AG04450 (cell line): ENCODE data around the gene PEX19. TPM values are rescaled to one million over a fixed set of nuclear protein-coding genes. Genes with fewer than 3 reads are reported as not detected.

ENCODE experiments used
- CTCF ChIA-PET: fragments of 300-600, 350-600 bp; formaldehyde crosslinking; extraction: SDS; loops from one replicate; lab custom pipeline; 2022; ENCODE audit warnings: antibody characterized with exemption, inconsistent platforms; lab: Charles Lee
- POLR2A ChIA-PET: fragments of 350-600 bp; formaldehyde crosslinking; extraction: SDS; loops from one replicate; lab custom pipeline; 2021; ENCODE audit warnings: antibody characterized with exemption, inconsistent platforms; lab: Yijun Ruan, JAX
- DNase-seq: peaks from one replicate; pipeline ENCODE4 v3.0.0-alpha.2; 2011; ENCODE audit warnings: low read depth, low spot score
- H3K27ac ChIP-seq: one replicate; pipeline ENCODE4 v1.5.1; 2012; ENCODE audit warnings: low read depth, low read length, control low read depth
- H3K27me3 ChIP-seq: one replicate; pipeline ENCODE4 v1.6.0; 2012; ENCODE audit warnings: low read length; ENCODE audit not compliant: control insufficient read depth, insufficient read depth
- H3K4me3 ChIP-seq: 2 replicates; pipeline ENCODE4 v1.5.1; 2011; ENCODE audit warnings: mild to moderate bottlenecking, low read depth, low read length, control low read depth
- H3K9me3 ChIP-seq: 2 replicates; pipeline ENCODE4 v1.5.1; 2012; ENCODE audit warnings: low read length; ENCODE audit not compliant: control insufficient read depth, insufficient read depth
- polyA plus RNA-seq: library from polyadenylated mRNA; depleted of rRNA; stranded (reverse); fragments of >200 nt; gene quantifications from 2 replicates; pipeline ENCODE4 v1.2.3, GENCODE V29; 2011; rRNA removed
- small RNA-seq: library from RNA; depleted of rRNA; stranded (forward); fragments of <200 nt; gene quantifications from one replicate; pipeline ENCODE3, GENCODE V24; 2012; ENCODE audit warnings: low read depth; ENCODE audit not compliant: insufficient read length
- TF ChIP-seq, protein P1 (sequence below): IDR thresholded peaks from 2 replicates; pipeline ENCODE4 v1.5.1; 2011; ENCODE audit warnings: low read depth, low read length, control low read depth, inconsistent platforms

PEX19 gene
- polyA plus RNA-seq, 1 experiment: 87.5 TPM

DNA sequence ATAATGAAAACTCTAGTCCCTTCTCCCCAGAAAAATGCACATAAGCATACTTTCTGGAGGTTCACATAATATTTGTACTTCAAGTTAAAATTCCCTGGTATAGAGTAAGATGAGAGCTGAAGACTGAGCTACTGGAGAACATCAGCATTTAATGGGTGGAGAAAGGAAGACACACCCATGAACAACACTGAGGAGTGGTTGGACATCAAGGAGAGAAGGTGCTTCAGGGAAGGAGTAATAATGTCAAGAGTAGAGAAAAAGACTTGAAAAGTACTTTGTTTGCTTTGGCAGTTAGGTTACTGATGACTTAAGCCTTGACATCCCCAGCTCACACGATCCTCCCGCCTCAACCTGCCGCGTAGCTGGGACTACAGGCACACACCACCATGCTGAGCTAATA, 57.9 kb downstream of the PEX19 start:
- ChIA-PET CTCF (interaction anchor here (0.8 to 4.6 kb wide), 8 partner anchors 21 to 182 kb away, joined by 3 to 27 read pairs (median 8); no protein-coding TSS in a partner anchor), POLR2A (no interaction called here)
- Histone ChIP-seq H3K27me3 (no peaks in the 10 kb centered on the region), H3K4me3 (no peak overlapping the region), H3K27ac (no peak overlapping the region), H3K9me3 (no peaks in the 10 kb centered on the region)
- no peak for DNase-seq
- TF ChIP-seq, protein P1, sequence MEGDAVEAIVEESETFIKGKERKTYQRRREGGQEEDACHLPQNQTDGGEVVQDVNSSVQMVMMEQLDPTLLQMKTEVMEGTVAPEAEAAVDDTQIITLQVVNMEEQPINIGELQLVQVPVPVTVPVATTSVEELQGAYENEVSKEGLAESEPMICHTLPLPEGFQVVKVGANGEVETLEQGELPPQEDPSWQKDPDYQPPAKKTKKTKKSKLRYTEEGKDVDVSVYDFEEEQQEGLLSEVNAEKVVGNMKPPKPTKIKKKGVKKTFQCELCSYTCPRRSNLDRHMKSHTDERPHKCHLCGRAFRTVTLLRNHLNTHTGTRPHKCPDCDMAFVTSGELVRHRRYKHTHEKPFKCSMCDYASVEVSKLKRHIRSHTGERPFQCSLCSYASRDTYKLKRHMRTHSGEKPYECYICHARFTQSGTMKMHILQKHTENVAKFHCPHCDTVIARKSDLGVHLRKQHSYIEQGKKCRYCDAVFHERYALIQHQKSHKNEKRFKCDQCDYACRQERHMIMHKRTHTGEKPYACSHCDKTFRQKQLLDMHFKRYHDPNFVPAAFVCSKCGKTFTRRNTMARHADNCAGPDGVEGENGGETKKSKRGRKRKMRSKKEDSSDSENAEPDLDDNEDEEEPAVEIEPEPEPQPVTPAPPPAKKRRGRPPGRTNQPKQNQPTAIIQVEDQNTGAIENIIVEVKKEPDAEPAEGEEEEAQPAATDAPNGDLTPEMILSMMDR: no peak

Small RNA genes lying within 50 kb of the gene (small RNA-seq; reads per million reads assigned to genes)
- gene RF00019: not detected

Other genes starting within 250 kb of the PEX19 start
- gene KCNJ10, start 215.0 kb downstream of the PEX19 start, polyA plus RNA-seq: not detected in 2 replicates
- gene KCNJ9, start 203.6 kb downstream of the PEX19 start, polyA plus RNA-seq: not detected in 2 replicates
- 12.7 and 18.8 TPM in 2 replicates for gene IGSF8, start 186.5 kb downstream of the PEX19 start, polyA plus RNA-seq
- gene ATP1A2, start 169.4 kb downstream of the PEX19 start, polyA plus RNA-seq: 6.2 and 6.5 TPM in 2 replicates
- gene ATP1A4, start 133.5 kb downstream of the PEX19 start, polyA plus RNA-seq: not detected in 2 replicates
- 0.17 and 0.20 TPM in 2 replicates for gene CASQ1, start 94.6 kb downstream of the PEX19 start, polyA plus RNA-seq
- gene PEA15, start 79.7 kb downstream of the PEX19 start, polyA plus RNA-seq: 512 and 555 TPM in 2 replicates
- 108 and 111 TPM in 2 replicates for gene DCAF8, start 22.6 kb downstream of the PEX19 start, polyA plus RNA-seq
- gene COPA, start 58.1 kb upstream of the PEX19 start, polyA plus RNA-seq: 366 and 384 TPM in 2 replicates
- 189 and 195 TPM in 2 replicates for gene NCSTN, start 58.2 kb upstream of the PEX19 start, polyA plus RNA-seq
- 0.19 and 0.35 TPM in 2 replicates for gene NHLH1, start 81.9 kb upstream of the PEX19 start, polyA plus RNA-seq
- gene VANGL2, start 115.4 kb upstream of the PEX19 start, polyA plus RNA-seq: 3.4 TPM in 2 replicates
- not detected in 2 replicates for gene SLAMF6, start 238.1 kb upstream of the PEX19 start, polyA plus RNA-seq